IMR-90 (cell line): Measurements from ENCODE around the gene NDST1. TPM values are rescaled to one million over a fixed set of nuclear protein-coding genes. Genes with fewer than 3 reads are reported as not detected.

Experiments
- ATAC-seq: fragments of 200-7000 bp; cut with Tn5 transposase; 2 replicates; pipeline ENCODE4 v1.9.1; 2020; ENCODE audit warnings: low read depth, mild to moderate bottlenecking, moderate library complexity
- BruUV-seq: library from RNA; stranded (reverse); fragments of 400-500 nt; replicated peaks from 2 replicates; lab custom pipeline; 2021; lab: Mats Ljungman, UMichigan
- CTCF ChIA-PET: fragments of 300-600 bp; formaldehyde crosslinking; extraction: SDS; loops from one replicate; lab custom pipeline; 2021; ENCODE audit warnings: antibody characterized with exemption; lab: Yijun Ruan, JAX
- POLR2A ChIA-PET: fragments of 300-600 bp; sonication (Branson Sonifier 250); formaldehyde crosslinking; loops from one replicate; lab custom pipeline; 2022; ENCODE audit warnings: antibody characterized with exemption; ENCODE audit not compliant: unreplicated experiment; lab: Charles Lee
- DNase-seq: peaks from one replicate; pipeline ENCODE4 v3.0.0; 2013
- H2AFZ ChIP-seq: replicated peaks from 2 replicates; pipeline ENCODE3; 2013; ENCODE audit warnings: low read length, mild to moderate bottlenecking; ENCODE audit not compliant: poor library complexity
- H2AK5ac ChIP-seq: 2 replicates; pipeline ENCODE4 v1.6.1; 2013; ENCODE audit warnings: low read depth, low read length, inconsistent platforms
- H2AK9ac ChIP-seq: replicated peaks from 2 replicates; pipeline ENCODE3; 2013; ENCODE audit warnings: mild to moderate bottlenecking, low read depth, low read length, moderate library complexity; ENCODE audit not compliant: poor library complexity
- H2BK120ac ChIP-seq: 2 replicates; pipeline ENCODE4 v1.6.1; 2013; ENCODE audit warnings: low read depth, low read length, inconsistent platforms
- H2BK15ac ChIP-seq: 3 replicates; pipeline ENCODE4 v1.6.1; 2013; ENCODE audit warnings: low read depth, low read length, inconsistent platforms
- H2BK20ac ChIP-seq: 2 replicates; pipeline ENCODE4 v1.6.1; 2013; ENCODE audit warnings: low read depth, mild to moderate bottlenecking, inconsistent platforms, low read length, moderate library complexity
- H2BK5ac ChIP-seq: 2 replicates; pipeline ENCODE4 v1.6.1; 2013; ENCODE audit warnings: mild to moderate bottlenecking, low read depth, low read length, inconsistent platforms; ENCODE audit not compliant: poor library complexity, severe bottlenecking
- H3K14ac ChIP-seq: replicated peaks from 2 replicates; pipeline ENCODE4 v1.6.1; 2013; ENCODE audit warnings: low read depth, low read length, inconsistent platforms
- H3K18ac ChIP-seq: 2 replicates; pipeline ENCODE4 v1.6.1; 2013; ENCODE audit warnings: low read depth, low read length, control low read depth
- H3K23ac ChIP-seq: 2 replicates; pipeline ENCODE4 v1.6.1; 2013; ENCODE audit warnings: low read depth, low read length, inconsistent platforms
- H3K27ac ChIP-seq: 2 replicates; pipeline ENCODE4 v1.5.1; 2013; ENCODE audit warnings: mild to moderate bottlenecking, control low read depth, low read length; ENCODE audit not compliant: insufficient read depth
- H3K27me3 ChIP-seq: 2 replicates; pipeline ENCODE4 v1.6.1; 2013; ENCODE audit warnings: low read length; ENCODE audit not compliant: control insufficient read depth, insufficient read depth
- H3K36me3 ChIP-seq: 2 replicates; pipeline ENCODE4 v1.6.1; 2013; ENCODE audit warnings: low read length, mixed read lengths; ENCODE audit not compliant: control insufficient read depth, insufficient read depth
- H3K4ac ChIP-seq: 2 replicates; pipeline ENCODE4 v1.6.1; 2013; ENCODE audit warnings: low read depth, low read length, inconsistent platforms
- H3K4me1 ChIP-seq: 2 replicates; pipeline ENCODE4 v1.6.1; 2013; ENCODE audit warnings: low read length, mixed read lengths; ENCODE audit not compliant: control insufficient read depth, insufficient read depth
- H3K4me2 ChIP-seq: 2 replicates; pipeline ENCODE4 v1.6.1; 2013; ENCODE audit warnings: low read depth, mild to moderate bottlenecking, control low read depth, low read length, moderate library complexity
- H3K4me3 ChIP-seq: 2 replicates; pipeline ENCODE4 v1.5.1; 2013; ENCODE audit warnings: low read depth, mild to moderate bottlenecking, control low read depth, low read length, moderate library complexity; ENCODE audit not compliant: insufficient read depth
- H3K56ac ChIP-seq: 2 replicates; pipeline ENCODE4 v1.6.1; 2013; ENCODE audit warnings: low read length, inconsistent platforms; ENCODE audit not compliant: insufficient read depth; ENCODE audit errors: extremely low read depth
- H3K79me1 ChIP-seq, 2 experiments: 2 replicates each; pipeline ENCODE4 v1.6.1; 2013; ENCODE audit warnings: low read length in 2 of 2, inconsistent platforms in 1 of 2, low read depth in 1 of 2
- H3K9ac ChIP-seq: 2 replicates; pipeline ENCODE4 v1.6.1; 2013; ENCODE audit warnings: low read depth, low read length, control low read depth
- H3K9me1 ChIP-seq: 2 replicates; pipeline ENCODE4 v1.6.1; 2013; ENCODE audit warnings: low read length, inconsistent platforms; ENCODE audit not compliant: insufficient read depth
- H3K9me3 ChIP-seq: 2 replicates; pipeline ENCODE4 v1.6.1; 2013; ENCODE audit warnings: low read length; ENCODE audit not compliant: control insufficient read depth, insufficient read depth
- H4K20me1 ChIP-seq: 2 replicates; pipeline ENCODE4 v1.6.1; 2013; ENCODE audit warnings: low read length, inconsistent platforms; ENCODE audit not compliant: insufficient read depth
- H4K5ac ChIP-seq: 2 replicates; pipeline ENCODE4 v1.6.1; 2013; ENCODE audit warnings: mild to moderate bottlenecking, low read depth, low read length, control low read depth
- H4K8ac ChIP-seq, 2 experiments: 2 replicates each; pipeline ENCODE4 v1.6.1; 2013; ENCODE audit warnings: low read depth in 2 of 2, low read length in 2 of 2, control low read depth in 1 of 2, inconsistent platforms in 1 of 2
- H4K91ac ChIP-seq: 2 replicates; pipeline ENCODE4 v1.6.1; 2013; ENCODE audit warnings: low read depth, low read length, inconsistent platforms; ENCODE audit not compliant: insufficient read depth
- BHLHE40 ChIP-seq: fragments of 150-350 bp; IDR thresholded peaks from 2 replicates; pipeline ENCODE4 v1.6.1; 2016; ENCODE audit warnings: mild to moderate bottlenecking, low read depth, low read length
- CEBPB ChIP-seq: IDR thresholded peaks from 2 replicates; pipeline ENCODE4 v1.6.1; 2012; ENCODE audit warnings: low read depth, low read length, improper control_type of control experiment
- FOS ChIP-seq: fragments of 150-350 bp; IDR thresholded peaks from 2 replicates; pipeline ENCODE4 v1.6.1; 2016; ENCODE audit warnings: low read depth, low read length
- MXI1 ChIP-seq: IDR thresholded peaks from 2 replicates; pipeline ENCODE4 v1.6.1; 2012; ENCODE audit warnings: low read depth, mild to moderate bottlenecking, low read length, moderate library complexity, borderline replicate concordance
- NFE2L2 ChIP-seq: fragments of 150-350 bp; IDR thresholded peaks from 2 replicates; pipeline ENCODE4 v1.6.1; 2016; ENCODE audit warnings: low read depth, mild to moderate bottlenecking, low read length
- RAD21 ChIP-seq: IDR thresholded peaks from 2 replicates; pipeline ENCODE4 v1.6.1; 2012; ENCODE audit warnings: low read length, improper control_type of control experiment
- USF2 ChIP-seq: fragments of 150-350 bp; IDR thresholded peaks from 2 replicates; pipeline ENCODE4 v1.6.1; 2017; ENCODE audit warnings: mild to moderate bottlenecking, antibody characterized with exemption, low read length, low read depth
- WGBS, 2 experiments: methylation state at CpG; one replicate each; pipeline versions ENCODE4 v1.1.5 to v1.1.7; 2013; ENCODE audit warnings: missing lambda C conversion rate in 2 of 2; ENCODE audit not compliant: insufficient read length in 1 of 2; ENCODE audit errors: extremely low coverage in 2 of 2; 5-methylcytosine and 5-hydroxymethylcytosine counted together
- dilution Hi-C: fragments of 300-500 bp; cut with HindIII; formaldehyde crosslinking; loops from one replicate; pipeline ENCODE4 v1.14.3; 2018; ENCODE audit warnings: low sequenced_read_pairs; ENCODE audit not compliant: unreplicated experiment
- in situ Hi-C: fragments of 300-500 bp; cut with MboI; formaldehyde crosslinking; loops from 3 replicates; pipeline ENCODE4 v1.14.3; 2019; ENCODE audit warnings: low sequenced_read_pairs, inconsistent platforms, mixed read lengths
- intact Hi-C: fragments of 100-400 bp; cut with micrococcal nuclease; formaldehyde crosslinking; loops from 2 replicates; pipeline ENCODE4 v1.10.0; 2022
- polyA plus RNA-seq, 3 experiments: library from polyadenylated mRNA; depleted of rRNA; stranded (reverse); fragments of >200 nt; gene quantifications; 2 replicates each; pipeline ENCODE4 v1.2.3, GENCODE V29; 2012; ENCODE audit warnings: low replicate concordance in 1 of 3
- total RNA-seq: library from RNA; depleted of rRNA; stranded (reverse); fragments of >200 nt; gene quantifications from 2 replicates; pipeline ENCODE4 v1.2.3, GENCODE V29; 2012

The NDST1 gene
- total and polyA plus RNA-seq, 2 of the 4 experiments (the other 2 are of a cell fraction) = 30.5 to 80.4 TPM

GRCh38 chr5:150532996-150533395, 25.1 kb downstream of the NDST1 start:
- Histone ChIP-seq H3K27ac (no peak overlapping the region), H3K14ac (no peak overlapping the region), H4K5ac (no peak overlapping the region), H2BK15ac (no peak overlapping the region), H3K18ac (no peak overlapping the region), H3K27me3 (no peaks in the 10 kb centered on the region), H2BK20ac (no peak overlapping the region; the same call in 1 of the 2 replicates), H3K4me1 (peaks cover 4% of the 10 kb centered on the region), H2AK5ac (no peak overlapping the region), H3K4ac (no peak overlapping the region), H3K56ac (no peak overlapping the region), H4K91ac (no peak overlapping the region), H2AK9ac (peak overlapping the region; percentile 48), H3K36me3 (peaks cover 50% of the 10 kb centered on the region), H4K8ac (no peak overlapping the region), H2BK120ac (no peak overlapping the region), H3K79me1 (peaks cover 49 to 84% of the 10 kb centered on the region in 2 experiments), H3K9me1 (peaks cover 14% of the 10 kb centered on the region), H2AFZ (no peak overlapping the region), H4K20me1 (peaks cover 37% of the 10 kb centered on the region), H2BK5ac (no peak overlapping the region), H3K23ac (no peak overlapping the region), H3K9ac (no peak overlapping the region), H3K4me2 (no peak overlapping the region), H3K9me3 (no peaks in the 10 kb centered on the region), H3K4me3 (no peak overlapping the region)
- ChIA-PET CTCF (interaction anchor here (1.0 kb wide), 1 partner anchor 10 kb away, joined by 5 read pairs; no protein-coding TSS in a partner anchor), POLR2A (no interaction called here)
- no TSS peak for BruUV-seq
- dilution Hi-C loops (no loop called here), intact Hi-C loops (no loop called here), in situ Hi-C loops (no loop called here)
- ATAC-seq = no peak
- no peak for DNase-seq
- WGBS, 2 experiments = no CpG with 5 or more reads among the region's 5 CpGs
- TF ChIP-seq MXI1 (no peak), NFE2L2 (no peak), USF2 (no peak), FOS (no peak), RAD21 (no peak), CEBPB (no peak), BHLHE40 (no peak)
